Astrocyte of the spinal cord (primary cell): ENCODE data around the gene NOP9.

Experiments
- DNase-seq: peaks from one replicate; pipeline ENCODE4 v3.0.0; 2011; ENCODE audit warnings: low read depth, low spot score
- H3K4me3 ChIP-seq: 2 replicates; pipeline ENCODE4 v1.5.1; 2011; ENCODE audit warnings: low read depth, mild to moderate bottlenecking, low read length, moderate library complexity
- CTCF ChIP-seq: IDR thresholded peaks from 2 replicates; pipeline ENCODE4 v1.5.1; 2012; ENCODE audit warnings: low read depth, mild to moderate bottlenecking, low read length, inconsistent platforms
- in situ Hi-C: cut with HindIII; loops from 2 replicates; pipeline ENCODE4 v1.10.0; 2017; ENCODE audit warnings: low sequenced_read_pairs

Gene NOP9

DNA sequence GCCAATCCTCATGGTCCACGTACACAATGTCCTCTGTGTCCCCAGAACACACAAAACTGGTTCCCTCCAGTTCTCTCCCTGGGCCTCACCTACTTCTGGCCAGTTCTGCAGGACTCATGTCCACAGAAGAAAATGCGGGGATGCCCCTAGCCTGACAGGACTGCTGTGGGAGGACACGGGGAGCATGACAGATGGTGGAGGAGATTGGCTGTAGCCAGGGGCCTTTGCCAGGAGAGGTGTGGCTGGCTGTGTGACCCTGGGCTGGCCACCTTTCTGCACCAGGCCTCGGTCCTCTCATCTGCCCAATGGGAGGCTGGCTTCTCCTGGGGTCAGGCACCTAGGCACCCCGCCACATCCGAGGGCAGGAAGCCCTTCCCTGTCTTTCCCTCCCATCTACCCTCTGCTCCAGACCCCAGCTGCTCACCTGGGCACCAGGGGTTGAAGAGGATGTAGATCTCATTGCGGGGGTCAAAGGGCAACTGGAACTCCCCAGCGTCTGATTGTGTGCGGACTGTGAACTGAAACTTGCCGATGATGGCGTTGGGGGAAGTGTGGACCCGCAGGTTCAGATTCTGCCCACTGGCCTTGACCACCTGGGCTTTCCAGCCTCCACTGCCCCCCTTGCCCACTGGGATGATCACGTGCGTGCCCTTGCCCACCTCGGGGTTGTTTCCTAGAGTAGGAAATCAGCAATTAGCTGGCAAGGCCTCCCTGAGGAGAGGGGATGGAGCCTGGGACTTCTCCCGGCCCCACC lies 39.4 kb upstream of the NOP9 start:
- no peak overlapping the region for H3K4me3 ChIP-seq
- DNase-seq, result no peak
- in situ Hi-C loops, result no loop called here
- no peak for TF ChIP-seq CTCF

DNA sequence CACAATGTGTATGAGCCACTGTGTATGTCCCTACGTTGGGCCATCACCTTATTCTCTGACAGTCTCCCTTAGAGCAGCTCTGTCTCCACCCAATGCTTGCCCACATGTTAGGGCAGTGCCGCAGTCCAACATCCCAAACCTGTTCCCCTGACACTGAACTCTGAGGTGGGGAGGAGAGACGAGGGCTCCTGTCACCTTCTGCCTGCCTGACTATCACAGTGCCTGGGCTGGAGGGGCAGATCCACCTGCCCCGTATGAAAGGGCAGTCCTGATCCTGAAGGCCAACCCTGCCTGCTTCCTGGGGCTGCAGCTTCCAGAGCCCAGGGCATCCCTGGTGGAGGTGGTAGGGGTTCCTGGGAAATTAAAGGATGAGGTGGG lies 38.9 kb upstream of the NOP9 start:
- no peak for DNase-seq
- no peak for TF ChIP-seq CTCF
- in situ Hi-C loops, result no loop called here
- H3K4me3 ChIP-seq, result no peak overlapping the region

DNA sequence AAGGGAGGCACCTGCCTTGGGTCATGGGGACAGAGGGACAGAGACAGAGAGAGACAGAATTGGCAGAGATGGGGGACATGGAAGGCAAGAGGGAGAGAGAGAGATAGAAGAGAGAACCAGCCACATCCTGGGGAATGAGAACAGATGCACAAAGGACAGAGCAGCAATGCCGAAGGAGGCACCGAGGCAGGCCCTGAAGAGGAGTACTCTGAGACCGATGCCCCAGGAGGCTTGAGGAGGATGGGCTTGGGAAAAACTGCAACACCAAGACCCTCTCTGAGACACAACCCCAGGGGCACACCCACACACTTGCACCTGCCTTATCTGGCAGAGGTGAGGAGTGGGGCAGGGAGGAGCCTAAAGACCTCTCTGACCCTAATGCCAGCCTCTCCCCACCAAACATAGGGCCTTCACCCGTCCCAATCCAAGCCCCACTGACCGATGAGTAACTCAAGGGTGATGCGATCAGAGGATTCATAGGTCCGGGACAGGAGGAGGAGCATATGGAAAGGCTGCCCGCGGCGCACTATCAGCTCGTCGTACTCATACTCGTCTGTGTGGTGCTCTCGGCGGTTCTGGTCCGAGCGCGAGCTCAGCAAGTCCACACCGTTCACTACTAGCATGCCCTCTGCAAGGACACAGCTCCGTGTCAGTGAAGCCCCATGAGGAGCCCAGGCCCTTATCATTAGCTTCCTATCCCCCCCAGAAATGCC lies 38.2 kb upstream of the NOP9 start:
- no peak for DNase-seq
- TF ChIP-seq CTCF, result no peak
- H3K4me3 ChIP-seq, result no peak overlapping the region
- in situ Hi-C loops, result no loop called here

DNA sequence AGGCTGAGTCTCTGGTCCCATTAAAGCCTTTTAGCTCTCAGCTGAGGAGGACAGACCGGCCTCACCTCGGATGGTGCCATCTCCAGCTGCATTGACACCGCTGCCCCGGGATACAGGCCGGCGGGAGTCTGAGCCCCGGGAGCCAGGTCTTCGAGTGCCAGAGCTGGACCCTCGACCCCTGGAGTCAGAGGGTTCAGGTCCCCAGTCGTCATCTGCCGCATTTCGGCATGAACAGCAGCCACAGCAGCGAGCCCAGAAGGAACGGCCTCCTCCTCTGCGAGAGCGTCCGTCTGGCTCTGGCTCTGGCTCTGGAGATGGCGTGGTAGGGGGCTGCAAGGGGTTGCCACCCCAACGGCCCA lies 37.7 kb upstream of the NOP9 start:
- TF ChIP-seq CTCF, result no peak
- DNase-seq, result no peak
- no peak overlapping the region for H3K4me3 ChIP-seq
- in situ Hi-C loops, result no loop called here

GRCh38 chr14:24262821-24263733 lies 36.6 kb upstream of the NOP9 start, which contains the start of gene TGM1:
Gene TGM1, minus strand, starts transcription at chr14:24263177. Its CDS starts 825 bp downstream, at chr14:24262352.
- no peak for DNase-seq
- no peak within 1 kb of the TSS for H3K4me3 ChIP-seq
- TF ChIP-seq CTCF, result no peak
- in situ Hi-C loops, result no loop called here

DNA sequence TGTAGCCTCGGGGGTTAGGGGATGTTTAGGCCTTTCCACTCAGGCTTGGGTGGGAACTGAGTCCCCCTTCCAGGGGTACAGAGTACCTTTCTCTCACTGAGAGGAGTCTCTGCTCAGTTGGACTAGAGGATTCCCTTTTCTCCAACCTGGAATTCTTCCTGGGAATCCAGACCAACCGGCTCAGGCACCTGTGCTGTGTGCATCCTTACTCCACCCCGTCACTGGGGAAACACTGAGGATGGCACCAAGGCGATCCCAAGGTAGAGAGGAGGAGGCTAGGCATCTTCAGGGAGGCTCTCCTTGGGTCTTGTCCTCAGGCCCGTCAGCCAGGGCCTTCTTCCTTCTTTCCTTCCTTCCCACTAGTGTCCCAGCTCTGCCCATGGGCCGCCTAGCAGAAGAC lies 35.8 kb upstream of the NOP9 start:
- no peak for TF ChIP-seq CTCF
- H3K4me3 ChIP-seq, result no peak overlapping the region
- in situ Hi-C loops, result no loop called here
- no peak for DNase-seq
